Endodermal cell (in vitro differentiated cells): Measurements from ENCODE around the gene USH1G. TPM values are rescaled to one million over a fixed set of nuclear protein-coding genes. Genes with fewer than 3 reads are reported as not detected.

Experiments used
- DNase-seq: peaks from one replicate; pipeline ENCODE4 v3.0.0-alpha.2; 2017
- H3K27ac ChIP-seq: 2 replicates; pipeline ENCODE4 v1.5.1; 2013; ENCODE audit warnings: mild to moderate bottlenecking, low read depth, low read length, moderate library complexity
- H3K27me3 ChIP-seq: 2 replicates; pipeline ENCODE4 v1.6.1; 2013; ENCODE audit warnings: mild to moderate bottlenecking, low read length, moderate library complexity; ENCODE audit not compliant: insufficient read depth, control insufficient read depth, poor library complexity, severe bottlenecking
- H3K36me3 ChIP-seq: 2 replicates; pipeline ENCODE4 v1.7.0; 2013; ENCODE audit warnings: mild to moderate bottlenecking, low read length, moderate library complexity; ENCODE audit not compliant: control insufficient read depth, insufficient read depth
- H3K4me1 ChIP-seq: one replicate; pipeline ENCODE4 v1.7.0; 2013; ENCODE audit warnings: low read length; ENCODE audit not compliant: control insufficient read depth, insufficient read depth
- H3K4me3 ChIP-seq: 2 replicates; pipeline ENCODE4 v1.5.1; 2013; ENCODE audit warnings: mild to moderate bottlenecking, low read length, moderate library complexity
- H3K9ac ChIP-seq: 2 replicates; pipeline ENCODE4 v1.6.1; 2013; ENCODE audit warnings: mild to moderate bottlenecking, low read length, moderate library complexity; ENCODE audit not compliant: poor library complexity, severe bottlenecking; ENCODE audit errors: extremely low read depth
- H3K9me3 ChIP-seq: 2 replicates; pipeline ENCODE4 v1.6.1; 2013; ENCODE audit warnings: mild to moderate bottlenecking, low read length, moderate library complexity; ENCODE audit not compliant: control insufficient read depth
- H3K27ac Mint-ChIP-seq: 2 replicates; pipeline ENCODE4 v1.8.0; 2020; ENCODE audit warnings: mixed read lengths
- H3K27me3 Mint-ChIP-seq: 2 replicates; pipeline ENCODE4 v1.8.0; 2021; ENCODE audit warnings: mild to moderate bottlenecking, mixed read lengths; ENCODE audit not compliant: insufficient read depth
- H3K36me3 Mint-ChIP-seq: 2 replicates; pipeline ENCODE4 v1.8.0; 2020; ENCODE audit warnings: low read depth, mixed read lengths
- H3K4me1 Mint-ChIP-seq: 2 replicates; pipeline ENCODE4 v1.8.0; 2020; ENCODE audit warnings: mixed read lengths
- H3K4me3 Mint-ChIP-seq: 2 replicates; pipeline ENCODE4 v1.8.0; 2020; ENCODE audit warnings: mild to moderate bottlenecking, moderate library complexity, mixed read lengths
- H3K9me3 Mint-ChIP-seq: 2 replicates; pipeline ENCODE4 v1.8.0; 2020; ENCODE audit warnings: mild to moderate bottlenecking, mixed read lengths
- WGBS, 2 experiments: methylation state at CpG; one replicate each; pipeline versions ENCODE4 v1.1.5 to v1.1.7; 2013; ENCODE audit warnings: missing lambda C conversion rate in 2 of 2, mixed read lengths in 1 of 2; ENCODE audit not compliant: insufficient coverage in 1 of 2, insufficient read length in 1 of 2; 5-methylcytosine and 5-hydroxymethylcytosine counted together
- total RNA-seq, 2 donors: library from RNA; stranded (reverse); fragmentation: NEBNext Ultra II Directional in 1 of 2; extraction: Animal tissue kit (Norgen Biotek cat#: 25700) in 1 of 2; gene quantifications; 2 replicates in 1 of 2; 3 replicates in 1 of 2; pipeline ENCODE4 v1.2.1, GENCODE V29; 2021
- TF ChIP-seq, protein P1 (sequence below): fragments of 200-600 bp; sonication (generic); conservative IDR thresholded peaks from 2 replicates; pipeline ENCODE4 v1.5.0; 2021; ENCODE audit warnings: antibody characterized with exemption, mild to moderate bottlenecking

Gene USH1G
- total RNA-seq, 2 donors from 2014 or later: 0.11 to 0.13 TPM

DNA sequence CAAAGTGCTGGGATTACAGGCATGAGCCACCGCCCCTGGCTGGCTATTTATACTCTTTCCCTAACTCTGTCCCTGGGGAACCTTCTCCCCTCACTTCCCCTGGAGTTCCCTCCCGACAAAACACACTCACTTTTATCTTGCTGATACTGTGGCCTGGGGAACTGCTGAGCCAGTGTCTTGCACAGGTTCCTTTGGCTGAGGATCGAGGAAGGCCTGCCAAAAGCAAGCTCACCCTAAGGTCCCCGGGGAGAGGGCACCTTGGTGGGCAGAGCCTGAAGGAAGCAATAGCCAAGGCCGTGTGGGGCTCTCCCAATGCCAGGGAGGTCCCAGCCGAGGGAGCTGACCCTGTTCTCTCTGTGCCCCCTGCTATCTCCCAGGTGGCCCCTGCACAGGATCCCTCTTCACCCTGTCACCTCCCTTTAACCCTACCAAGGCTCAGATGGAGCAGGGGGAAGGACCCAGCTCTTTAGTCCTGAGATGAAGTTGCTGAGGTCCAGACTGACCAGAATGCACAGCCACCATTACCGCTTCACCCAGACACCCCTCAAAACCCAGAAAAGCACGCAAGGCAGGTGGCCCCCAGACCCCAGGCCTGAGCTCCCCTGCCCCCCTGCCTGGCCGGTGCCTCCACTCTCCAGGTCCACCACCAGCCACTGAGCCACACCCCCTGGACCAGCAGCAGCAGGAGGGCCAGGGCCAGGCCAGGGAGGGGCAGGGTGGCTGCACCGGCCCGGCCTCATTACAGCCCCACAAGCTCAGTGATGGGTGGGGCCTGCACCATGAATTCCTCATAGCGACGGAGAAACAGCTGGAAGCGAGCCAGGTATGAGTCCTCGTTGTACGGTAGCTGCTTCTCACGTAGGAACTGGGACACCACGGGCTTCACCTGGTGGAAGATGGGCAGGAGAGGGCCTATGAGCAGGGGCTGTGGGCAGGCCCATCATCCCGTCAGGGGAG, 45.2 kb downstream of the USH1G start:
- TF ChIP-seq, protein P1, sequence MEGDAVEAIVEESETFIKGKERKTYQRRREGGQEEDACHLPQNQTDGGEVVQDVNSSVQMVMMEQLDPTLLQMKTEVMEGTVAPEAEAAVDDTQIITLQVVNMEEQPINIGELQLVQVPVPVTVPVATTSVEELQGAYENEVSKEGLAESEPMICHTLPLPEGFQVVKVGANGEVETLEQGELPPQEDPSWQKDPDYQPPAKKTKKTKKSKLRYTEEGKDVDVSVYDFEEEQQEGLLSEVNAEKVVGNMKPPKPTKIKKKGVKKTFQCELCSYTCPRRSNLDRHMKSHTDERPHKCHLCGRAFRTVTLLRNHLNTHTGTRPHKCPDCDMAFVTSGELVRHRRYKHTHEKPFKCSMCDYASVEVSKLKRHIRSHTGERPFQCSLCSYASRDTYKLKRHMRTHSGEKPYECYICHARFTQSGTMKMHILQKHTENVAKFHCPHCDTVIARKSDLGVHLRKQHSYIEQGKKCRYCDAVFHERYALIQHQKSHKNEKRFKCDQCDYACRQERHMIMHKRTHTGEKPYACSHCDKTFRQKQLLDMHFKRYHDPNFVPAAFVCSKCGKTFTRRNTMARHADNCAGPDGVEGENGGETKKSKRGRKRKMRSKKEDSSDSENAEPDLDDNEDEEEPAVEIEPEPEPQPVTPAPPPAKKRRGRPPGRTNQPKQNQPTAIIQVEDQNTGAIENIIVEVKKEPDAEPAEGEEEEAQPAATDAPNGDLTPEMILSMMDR: no peak
- H3K9me3 ChIP-seq: no peaks in the 10 kb centered on the region
- H3K27me3 ChIP-seq: no peaks in the 10 kb centered on the region
- H3K4me3 Mint-ChIP-seq: no peak overlapping the region
- H3K9me3 Mint-ChIP-seq: no peaks in the 10 kb centered on the region
- H3K27ac ChIP-seq: no peak overlapping the region
- H3K4me3 ChIP-seq: no peak overlapping the region
- H3K4me1 Mint-ChIP-seq: peaks cover 11% of the 10 kb centered on the region
- H3K27ac Mint-ChIP-seq: no peak overlapping the region
- no peaks in the 10 kb centered on the region for H3K4me1 ChIP-seq
- peaks cover 10% of the 10 kb centered on the region for H3K27me3 Mint-ChIP-seq
- DNase-seq: no peak
- H3K36me3 Mint-ChIP-seq: no peaks in the 10 kb centered on the region
- no peak overlapping the region for H3K9ac ChIP-seq
- H3K36me3 ChIP-seq: no peaks in the 10 kb centered on the region
- WGBS, 2 experiments: 86 to 88% methylated on average over 11 to 19 of the region's 19 CpGs

DNA sequence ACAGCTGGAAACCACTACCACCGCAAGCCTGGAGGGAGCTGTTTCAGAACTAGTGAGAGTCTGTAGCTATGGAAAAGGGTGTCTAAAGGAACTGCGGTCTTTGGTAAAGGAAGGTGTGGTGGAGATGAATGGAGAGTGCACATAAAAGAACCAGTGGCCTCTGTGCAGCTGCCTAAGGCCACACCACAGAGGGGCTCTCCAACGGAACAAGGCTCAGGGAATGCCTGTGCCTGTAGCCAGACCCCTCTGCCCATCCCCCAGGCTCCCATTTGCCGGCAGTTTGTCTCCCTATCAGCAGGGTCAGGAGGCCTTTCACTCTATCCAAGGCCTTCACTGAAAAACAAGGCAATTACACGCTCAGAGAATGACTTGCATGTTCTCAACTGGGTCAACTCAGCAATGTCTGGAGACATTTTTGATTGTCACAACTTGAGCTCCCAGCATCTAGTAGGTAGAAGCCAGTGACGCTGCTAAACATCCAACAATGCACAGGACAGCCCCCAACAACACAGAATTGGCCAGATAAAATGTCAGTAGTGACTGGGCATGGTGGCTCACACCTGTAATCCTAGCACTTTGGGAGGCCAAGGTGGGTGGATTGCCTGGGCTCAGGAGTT, 47.0 kb downstream of the USH1G start:
- Mint-ChIP-seq H3K36me3 (no peaks in the 10 kb centered on the region), H3K27me3 (peaks cover 6% of the 10 kb centered on the region), H3K4me1 (peaks cover 16% of the 10 kb centered on the region), H3K27ac (no peak overlapping the region), H3K9me3 (no peaks in the 10 kb centered on the region), H3K4me3 (no peak overlapping the region)
- Histone ChIP-seq H3K36me3 (no peaks in the 10 kb centered on the region), H3K9me3 (no peaks in the 10 kb centered on the region), H3K27me3 (no peaks in the 10 kb centered on the region), H3K27ac (no peak overlapping the region), H3K4me3 (no peak overlapping the region), H3K9ac (no peak overlapping the region), H3K4me1 (no peaks in the 10 kb centered on the region)
- DNase-seq: peak; percentile 70
- TF ChIP-seq, protein P1: no peak
- WGBS, 2 experiments: 77 to 85% methylated on average over 4 to 6 of the region's 6 CpGs

- H3K9me3 ChIP-seq: no peaks in the 10 kb centered on the region
- H3K4me1 Mint-ChIP-seq: peaks cover 16% of the 10 kb centered on the region
- H3K4me1 ChIP-seq: no peaks in the 10 kb centered on the region
- H3K27ac ChIP-seq: no peak overlapping the region
- peaks cover 8% of the 10 kb centered on the region for H3K27me3 Mint-ChIP-seq
- no peak overlapping the region for H3K4me3 ChIP-seq
- no peak overlapping the region for H3K27ac Mint-ChIP-seq
- no peak for DNase-seq
- H3K9ac ChIP-seq: no peak overlapping the region
- TF ChIP-seq, protein P1: no peak
- WGBS, 2 experiments: 90 to 91% methylated on average over 2 to 5 of the region's 5 CpGs
- no peaks in the 10 kb centered on the region for H3K27me3 ChIP-seq
- no peaks in the 10 kb centered on the region for H3K36me3 ChIP-seq
- H3K9me3 Mint-ChIP-seq: no peaks in the 10 kb centered on the region
- H3K4me3 Mint-ChIP-seq: no peak overlapping the region
- H3K36me3 Mint-ChIP-seq: peaks cover 2% of the 10 kb centered on the region
These were observed 47.7 kb downstream of the USH1G start for GRCh38 chr17:74875155-74875976.
